K562 (cell line): Measurements from ENCODE around the gene TYW1B. TPM values are rescaled to one million over a fixed set of nuclear protein-coding genes. Genes with fewer than 3 reads are reported as not detected.
"Not testable (repeated sequence)": the region's sequence is repeated elsewhere in the genome, so short reads cannot be mapped to it uniquely, and the experiment has no call there.

Experiments
- BCOR ChIP-seq: fragments of 450-650 bp; IDR thresholded peaks from 2 replicates; pipeline ENCODE4 v1.6.1; 2016
- BRD4 ChIP-seq: fragments of 200-600 bp; sonication (generic); IDR thresholded peaks from 2 replicates; pipeline ENCODE4 v1.6.1; 2017; ENCODE audit warnings: inconsistent platforms
- CBFB ChIP-seq: sonication (generic); formaldehyde crosslinking; IDR thresholded peaks from 2 replicates; pipeline ENCODE4 v1.4.0; 2020; ENCODE audit warnings: mild to moderate bottlenecking, missing genetic modification reagents
- EHMT2 ChIP-seq: fragments of 450-650 bp; IDR thresholded peaks from 2 replicates; pipeline ENCODE4 v1.6.1; 2018; ENCODE audit warnings: antibody characterized with exemption
- EP400 ChIP-seq: fragments of 450-650 bp; IDR thresholded peaks from 2 replicates; pipeline ENCODE4 v1.6.1; 2017; ENCODE audit warnings: antibody characterized with exemption, mild to moderate bottlenecking, moderate library complexity
- FOXK2 ChIP-seq, 2 experiments: fragments of 450-650 bp; IDR thresholded peaks in 1 of 2; conservative IDR thresholded peaks in 1 of 2; 2 replicates each; pipeline ENCODE4 v1.6.1; 2016; ENCODE audit warnings: low read depth in 2 of 2, mild to moderate bottlenecking in 1 of 2
- KAT7 ChIP-seq: sonication (generic); formaldehyde crosslinking; IDR thresholded peaks from 2 replicates; pipeline ENCODE4 v1.8.0; 2022; ENCODE audit warnings: missing genetic modification reagents, mild to moderate bottlenecking, borderline replicate concordance
- KLF1 ChIP-seq: fragments of 450-650 bp; IDR thresholded peaks from 2 replicates; pipeline ENCODE4 v1.6.1; 2016; ENCODE audit warnings: missing genetic modification characterization, missing compliant biosample characterization
- LARP7 ChIP-seq: fragments of 450-650 bp; IDR thresholded peaks from 2 replicates; pipeline ENCODE4 v1.6.1; 2016
- LCOR ChIP-seq: sonication (generic); formaldehyde crosslinking; IDR thresholded peaks from 2 replicates; pipeline ENCODE4 v1.8.0; 2022; ENCODE audit warnings: mild to moderate bottlenecking, missing genetic modification reagents
- MIER1 ChIP-seq: fragments of 450-650 bp; IDR thresholded peaks from 2 replicates; pipeline ENCODE4 v1.6.1; 2016; ENCODE audit warnings: antibody characterized with exemption, mild to moderate bottlenecking, low read depth
- NR2C2 ChIP-seq, 2 experiments: fragments of 200-800 bp in 1 of 2; sonication (Bioruptor generic) in 1 of 2; sonication (generic) in 1 of 2; formaldehyde crosslinking in 1 of 2; IDR thresholded peaks; 2 replicates each; pipeline versions ENCODE4 v1.6.1 to v1.8.0; 2016 to 2022; ENCODE audit warnings: mild to moderate bottlenecking in 1 of 2, missing compliant biosample characterization in 1 of 2, missing genetic modification characterization in 1 of 2, missing genetic modification reagents in 1 of 2
- OTX1 ChIP-seq: fragments of 450-650 bp; formaldehyde crosslinking; IDR thresholded peaks from 2 replicates; pipeline ENCODE4 v1.4.0; 2022; ENCODE audit warnings: mild to moderate bottlenecking
- PHF20 ChIP-seq: fragments of 450-650 bp; IDR thresholded peaks from 2 replicates; pipeline ENCODE4 v1.6.1; 2018; ENCODE audit not compliant: partially characterized antibody
- RAD21 ChIP-seq, 2 experiments: fragments of 250-450 bp in 1 of 2; fragments of 450-650 bp in 1 of 2; sonication (Bioruptor Pico) in 1 of 2; formaldehyde crosslinking in 1 of 2; IDR thresholded peaks in 1 of 2; conservative IDR thresholded peaks in 1 of 2; 2 replicates each; pipeline versions ENCODE4 v1.4.0 to v1.8.0; 2020 to 2022; ENCODE audit warnings: mild to moderate bottlenecking in 2 of 2, moderate library complexity in 1 of 2
- RBFOX2 ChIP-seq: fragments of 200-400 bp; formaldehyde crosslinking; IDR thresholded peaks from 2 replicates; pipeline ENCODE4 v1.6.1; 2017; ENCODE audit warnings: low read depth, mild to moderate bottlenecking, low read length, moderate library complexity
- TEAD4 ChIP-seq, 2 experiments: sonication (generic) in 1 of 2; formaldehyde crosslinking in 1 of 2; IDR thresholded peaks; 2 replicates each; pipeline versions ENCODE4 v1.6.1 to v1.8.0; 2012 to 2022; ENCODE audit warnings: borderline replicate concordance in 1 of 2, inconsistent platforms in 1 of 2, low read length in 1 of 2, mild to moderate bottlenecking in 1 of 2, missing genetic modification reagents in 1 of 2
- polyA plus RNA-seq, 8 experiments: library from polyadenylated mRNA; depleted of rRNA in 4 of 8; stranded (reverse) in 5 of 8; unstranded in 3 of 8; fragments of >200 nt; fragmentation: Nextera tagmentation in 2 of 8; fragmentation: Illumina TruSeq in 1 of 8; extraction: Ambion mirVana in 2 of 8; extraction: Trizol in 1 of 8; gene quantifications; 2 replicates each; pipeline versions ENCODE4 v1.2.1 to v1.2.3, GENCODE V29; 2011 to 2014; ENCODE audit warnings: inconsistent platforms in 1 of 8, missing spikeins in 1 of 8
- total RNA-seq, 7 experiments: library from RNA; depleted of rRNA in 6 of 7; stranded (reverse); fragments of >200 nt in 6 of 7; fragmentation: Illumina TruSeq in 2 of 7; extraction: Trizol in 2 of 7; gene quantifications; 2 replicates each; pipeline versions ENCODE4 v1.2.1 to v1.2.3, GENCODE V29; 2011 to 2021; ENCODE audit warnings: low replicate concordance in 1 of 7
- TF ChIP-seq, protein P1 (sequence below), 2 experiments: fragments of 450-650 bp; IDR thresholded peaks; 2 replicates each; pipeline ENCODE4 v1.6.1; 2018; ENCODE audit warnings: mild to moderate bottlenecking in 2 of 2, low read depth in 1 of 2; ENCODE audit not compliant: partially characterized antibody in 2 of 2
- TF ChIP-seq, protein P2 (sequence below): sonication (generic); formaldehyde crosslinking; IDR thresholded peaks from 2 replicates; pipeline ENCODE4 v1.8.0; 2023; ENCODE audit warnings: mild to moderate bottlenecking, missing genetic modification reagents
- TF ChIP-seq, protein P3 (sequence below), 2 experiments: IDR thresholded peaks; 2 replicates each; pipeline ENCODE4 v1.6.1; 2011; ENCODE audit warnings: borderline replicate concordance in 1 of 2, control low read depth in 1 of 2, low read depth in 1 of 2, low read length in 1 of 2, mild to moderate bottlenecking in 1 of 2, mixed read lengths in 1 of 2, moderate library complexity in 1 of 2; ENCODE audit not compliant: insufficient read depth in 1 of 2, insufficient read length in 1 of 2, poor library complexity in 1 of 2, severe bottlenecking in 1 of 2; ENCODE audit errors: extremely low read depth in 1 of 2

TYW1B gene
- total and polyA plus RNA-seq, 9 of the 15 experiments (the other 6 are each of a cell fraction or from before 2014, with no cell fraction given) = 5.8 to 14.7 (median 9.8) TPM

DNA sequence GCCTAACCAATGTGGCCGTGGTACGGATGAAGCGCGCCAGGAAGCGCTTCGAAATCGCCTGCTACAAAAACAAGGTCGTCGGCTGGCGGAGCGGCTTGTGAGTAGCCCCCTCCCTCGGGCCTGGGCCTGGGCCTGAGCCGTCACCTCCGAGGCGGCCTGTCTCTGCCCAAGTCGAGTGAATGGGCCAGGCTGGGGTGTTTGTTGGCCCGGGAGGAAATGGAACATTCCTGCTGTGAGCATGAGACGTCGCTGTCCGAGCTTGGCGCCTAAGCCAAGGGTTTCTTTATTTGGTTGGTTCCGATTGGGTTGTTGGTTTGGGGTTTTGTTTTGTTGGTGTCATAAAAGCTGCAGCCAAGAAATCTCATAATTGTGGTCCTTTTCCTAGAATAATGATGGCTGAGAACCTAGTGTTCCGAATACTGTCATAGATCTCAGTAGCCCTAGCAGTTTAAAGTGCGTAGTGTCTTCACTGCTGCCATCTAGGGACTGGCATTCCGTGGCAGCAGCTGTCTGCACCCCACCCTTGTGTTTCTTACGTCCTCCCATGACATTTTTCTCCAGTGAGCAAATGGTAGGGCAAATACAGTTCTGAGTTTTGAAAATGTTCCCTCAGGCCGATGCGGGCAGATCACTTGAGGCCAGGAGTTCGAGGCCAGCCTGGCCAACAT is 1.8 kb upstream of the TYW1B start (continued):
- TF ChIP-seq, protein P1, sequence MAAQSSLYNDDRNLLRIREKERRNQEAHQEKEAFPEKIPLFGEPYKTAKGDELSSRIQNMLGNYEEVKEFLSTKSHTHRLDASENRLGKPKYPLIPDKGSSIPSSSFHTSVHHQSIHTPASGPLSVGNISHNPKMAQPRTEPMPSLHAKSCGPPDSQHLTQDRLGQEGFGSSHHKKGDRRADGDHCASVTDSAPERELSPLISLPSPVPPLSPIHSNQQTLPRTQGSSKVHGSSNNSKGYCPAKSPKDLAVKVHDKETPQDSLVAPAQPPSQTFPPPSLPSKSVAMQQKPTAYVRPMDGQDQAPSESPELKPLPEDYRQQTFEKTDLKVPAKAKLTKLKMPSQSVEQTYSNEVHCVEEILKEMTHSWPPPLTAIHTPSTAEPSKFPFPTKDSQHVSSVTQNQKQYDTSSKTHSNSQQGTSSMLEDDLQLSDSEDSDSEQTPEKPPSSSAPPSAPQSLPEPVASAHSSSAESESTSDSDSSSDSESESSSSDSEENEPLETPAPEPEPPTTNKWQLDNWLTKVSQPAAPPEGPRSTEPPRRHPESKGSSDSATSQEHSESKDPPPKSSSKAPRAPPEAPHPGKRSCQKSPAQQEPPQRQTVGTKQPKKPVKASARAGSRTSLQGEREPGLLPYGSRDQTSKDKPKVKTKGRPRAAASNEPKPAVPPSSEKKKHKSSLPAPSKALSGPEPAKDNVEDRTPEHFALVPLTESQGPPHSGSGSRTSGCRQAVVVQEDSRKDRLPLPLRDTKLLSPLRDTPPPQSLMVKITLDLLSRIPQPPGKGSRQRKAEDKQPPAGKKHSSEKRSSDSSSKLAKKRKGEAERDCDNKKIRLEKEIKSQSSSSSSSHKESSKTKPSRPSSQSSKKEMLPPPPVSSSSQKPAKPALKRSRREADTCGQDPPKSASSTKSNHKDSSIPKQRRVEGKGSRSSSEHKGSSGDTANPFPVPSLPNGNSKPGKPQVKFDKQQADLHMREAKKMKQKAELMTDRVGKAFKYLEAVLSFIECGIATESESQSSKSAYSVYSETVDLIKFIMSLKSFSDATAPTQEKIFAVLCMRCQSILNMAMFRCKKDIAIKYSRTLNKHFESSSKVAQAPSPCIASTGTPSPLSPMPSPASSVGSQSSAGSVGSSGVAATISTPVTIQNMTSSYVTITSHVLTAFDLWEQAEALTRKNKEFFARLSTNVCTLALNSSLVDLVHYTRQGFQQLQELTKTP (IDR thresholded peaks at IDR 0.05; ENCODE audit: low read depth in 1 of 2, partially characterized antibody in 2 of 2) = peak in 1 of 2 experiments; percentile 35
- TF ChIP-seq PHF20 (peak; percentile 6), KLF1 (0 out of 2 replicates have a peak, but pooled peaks have one; percentile 18), LARP7 (peak; percentile 49; the same call in 1 of the 2 replicates), NR2C2 (CRISPR knock-in tag; IDR thresholded peaks at IDR 0.05) (0 out of 2 replicates have a peak, but pooled peaks have one; percentile 14), RAD21 (CRISPR knock-in tag; conservative IDR thresholded peaks at IDR 0.05 in 1 of 2, IDR thresholded peaks at IDR 0.05 in 1 of 2) (peak in 1 of 2 experiments; percentile 26; a peak in 1 of 4 replicates), LCOR (CRISPR knock-in tag) (peak; percentile 72; the same call in 1 of the 2 replicates), CBFB (CRISPR knock-in tag) (peak; percentile 69; the same call in 1 of the 2 replicates), MIER1 (0 out of 2 replicates have a peak, but pooled peaks have one; percentile 55), BCOR (0 out of 2 replicates have a peak, but pooled peaks have one; percentile 24), FOXK2 (conservative IDR thresholded peaks at IDR 0.05 in 1 of 2, IDR thresholded peaks at IDR 0.05 in 1 of 2; ENCODE audit: low read depth in 2 of 2) (peak in 1 of 2 experiments; percentile 9; a peak in 1 of 4 replicates), TEAD4 (IDR thresholded peaks at IDR 0.05; ENCODE audit: low read length) (peak; percentile 74), RBFOX2 (peak; percentile 86), OTX1 (CRISPR knock-in tag) (peak; percentile 53; the same call in 1 of the 2 replicates), EHMT2 (peak; percentile 56; the same call in 1 of the 2 replicates), BRD4 (peak; percentile 55; the same call in 1 of the 2 replicates), KAT7 (CRISPR knock-in tag) (peak; percentile 83; the same call in 1 of the 2 replicates), EP400 (peak; percentile 73)
- not testable (repeated sequence) for TF ChIP-seq NR2C2 (tag; IDR thresholded peaks at IDR 0.05); TEAD4 (CRISPR knock-in tag; IDR thresholded peaks at IDR 0.05; ENCODE audit: borderline replicate concordance)
- TF ChIP-seq, protein P2, sequence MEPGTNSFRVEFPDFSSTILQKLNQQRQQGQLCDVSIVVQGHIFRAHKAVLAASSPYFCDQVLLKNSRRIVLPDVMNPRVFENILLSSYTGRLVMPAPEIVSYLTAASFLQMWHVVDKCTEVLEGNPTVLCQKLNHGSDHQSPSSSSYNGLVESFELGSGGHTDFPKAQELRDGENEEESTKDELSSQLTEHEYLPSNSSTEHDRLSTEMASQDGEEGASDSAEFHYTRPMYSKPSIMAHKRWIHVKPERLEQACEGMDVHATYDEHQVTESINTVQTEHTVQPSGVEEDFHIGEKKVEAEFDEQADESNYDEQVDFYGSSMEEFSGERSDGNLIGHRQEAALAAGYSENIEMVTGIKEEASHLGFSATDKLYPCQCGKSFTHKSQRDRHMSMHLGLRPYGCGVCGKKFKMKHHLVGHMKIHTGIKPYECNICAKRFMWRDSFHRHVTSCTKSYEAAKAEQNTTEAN (CRISPR knock-in tag) = 0 out of 2 replicates have a peak, but pooled peaks have one; percentile 7
- TF ChIP-seq, protein P3, sequence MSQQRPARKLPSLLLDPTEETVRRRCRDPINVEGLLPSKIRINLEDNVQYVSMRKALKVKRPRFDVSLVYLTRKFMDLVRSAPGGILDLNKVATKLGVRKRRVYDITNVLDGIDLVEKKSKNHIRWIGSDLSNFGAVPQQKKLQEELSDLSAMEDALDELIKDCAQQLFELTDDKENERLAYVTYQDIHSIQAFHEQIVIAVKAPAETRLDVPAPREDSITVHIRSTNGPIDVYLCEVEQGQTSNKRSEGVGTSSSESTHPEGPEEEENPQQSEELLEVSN (IDR thresholded peaks at IDR 0.05; ENCODE audit: borderline replicate concordance in 1 of 2, extremely low read depth in 1 of 2, insufficient read depth in 1 of 2, insufficient read length in 1 of 2, low read depth in 1 of 2, low read length in 1 of 2, poor library complexity in 1 of 2, severe bottlenecking in 1 of 2) = peak in 1 of 2 experiments; percentile 2
